ENCODE results near the gene TEX26. TPM values are rescaled to one million over a fixed set of nuclear protein-coding genes. Genes with fewer than 3 reads are reported as not detected.

Gene TEX26
- total and polyA plus RNA-seq, 2 of the 4 experiments (the other 2 are of a cell fraction), result not detected

GRCh38 chr13:31011901-31012654 lies 79.6 kb downstream of the TEX26 start (continued):
- TF ChIP-seq CTCF (conservative IDR thresholded peaks at IDR 0.05; ENCODE audit: low read depth, low read length) (no peak), MAFK (IDR thresholded peaks at IDR 0.05; ENCODE audit: low read depth, low read length) (no peak), FOS (IDR thresholded peaks at IDR 0.05; ENCODE audit: low read depth, low read length) (no peak), POLR2A (IDR thresholded peaks at IDR 0.05; ENCODE audit: low read depth, low read length) (no peak)

All from IMR-90 (cell line).